IgD-negative memory B cell (primary cell): ENCODE data around the gene C2orf81. TPM values are rescaled to one million over a fixed set of nuclear protein-coding genes. Genes with fewer than 3 reads are reported as not detected.

Experiments
- H3K27ac Mint-ChIP-seq, 3 donors: one replicate each; pipeline ENCODE4 v1.8.0; 2020 to 2022; ENCODE audit warnings: mild to moderate bottlenecking in 3 of 3, mixed read lengths in 3 of 3, moderate library complexity in 1 of 3
- H3K27me3 Mint-ChIP-seq: one replicate; pipeline ENCODE4 v1.8.0; 2021; ENCODE audit warnings: mixed read lengths
- H3K36me3 Mint-ChIP-seq: one replicate; pipeline ENCODE4 v1.8.0; 2020; ENCODE audit warnings: mild to moderate bottlenecking, mixed read lengths
- H3K4me1 Mint-ChIP-seq, 3 donors: one replicate each; pipeline ENCODE4 v1.8.0; 2020 to 2022; ENCODE audit warnings: mixed read lengths in 3 of 3, mild to moderate bottlenecking in 1 of 3
- H3K4me3 Mint-ChIP-seq, 4 donors: one replicate each; pipeline ENCODE4 v1.8.0; 2020 to 2022; ENCODE audit warnings: mild to moderate bottlenecking in 4 of 4, mixed read lengths in 4 of 4, moderate library complexity in 3 of 4
- H3K9me3 Mint-ChIP-seq, 3 donors: one replicate each; pipeline ENCODE4 v1.8.0; 2020 to 2021; ENCODE audit warnings: mixed read lengths in 3 of 3, mild to moderate bottlenecking in 1 of 3
- polyA plus RNA-seq: library from polyadenylated mRNA; unstranded; fragments of 300-500 nt; fragmentation: Illumina TruSeq; gene quantifications from one replicate; pipeline ENCODE4 v1.2.3, GENCODE V29; 2021

C2orf81 gene
- polyA plus RNA-seq, 1 donor from 2014 or later = 5.6 TPM

DNA sequence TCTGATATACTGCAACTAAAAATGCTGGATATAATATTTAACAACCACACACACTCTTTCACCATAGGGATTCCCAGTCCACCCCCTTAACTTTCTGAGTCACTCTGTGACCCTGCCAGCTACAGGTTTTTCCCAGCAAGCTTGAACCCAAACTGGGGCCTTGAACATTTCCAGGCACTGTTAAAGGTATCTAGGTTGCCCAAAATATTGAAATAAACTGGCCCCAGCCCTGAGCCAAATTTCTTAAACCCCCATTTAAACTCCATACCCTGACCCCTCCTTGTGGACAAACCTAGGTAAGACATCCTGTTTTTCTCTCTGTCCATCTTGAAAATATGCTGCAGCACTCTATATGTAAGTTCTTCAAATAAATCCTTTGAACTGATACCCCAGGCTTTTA is 21.6 kb downstream of the C2orf81 start:
- Mint-ChIP-seq H3K9me3 (no peaks in the 10 kb centered on the region), H3K27me3 (no peaks in the 10 kb centered on the region), H3K4me1 (no peaks in the 10 kb centered on the region), H3K36me3 (no peaks in the 10 kb centered on the region), H3K27ac (no peak overlapping the region), H3K4me3 (peak overlapping the region in 1 of 4 donors; percentile 69)

DNA sequence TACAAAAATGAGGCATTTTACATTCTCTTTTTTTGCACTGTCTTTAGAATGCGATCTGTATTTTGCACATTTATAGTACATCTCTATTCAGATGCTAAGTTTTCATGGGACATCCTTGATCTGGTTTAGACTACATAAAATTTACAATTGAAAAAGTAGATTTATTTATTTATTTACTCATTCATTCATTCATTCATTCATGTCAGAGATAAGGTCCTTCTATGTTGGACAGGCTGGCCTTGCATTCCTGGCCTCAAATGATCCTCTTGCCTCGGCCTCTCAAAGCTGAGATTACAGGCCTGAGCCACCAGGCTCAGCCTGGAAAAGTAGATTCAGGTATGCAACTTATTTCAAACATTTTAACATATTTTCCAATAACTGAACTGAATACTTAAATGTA is 25.3 kb downstream of the C2orf81 start:
- Mint-ChIP-seq H3K9me3 (no peaks in the 10 kb centered on the region), H3K27me3 (peaks cover 3% of the 10 kb centered on the region), H3K4me1 (peaks cover 1 to 6% (median 4%) of the 10 kb centered on the region in 3 donors), H3K27ac (no peak overlapping the region), H3K36me3 (no peaks in the 10 kb centered on the region), H3K4me3 (no peak overlapping the region)

DNA sequence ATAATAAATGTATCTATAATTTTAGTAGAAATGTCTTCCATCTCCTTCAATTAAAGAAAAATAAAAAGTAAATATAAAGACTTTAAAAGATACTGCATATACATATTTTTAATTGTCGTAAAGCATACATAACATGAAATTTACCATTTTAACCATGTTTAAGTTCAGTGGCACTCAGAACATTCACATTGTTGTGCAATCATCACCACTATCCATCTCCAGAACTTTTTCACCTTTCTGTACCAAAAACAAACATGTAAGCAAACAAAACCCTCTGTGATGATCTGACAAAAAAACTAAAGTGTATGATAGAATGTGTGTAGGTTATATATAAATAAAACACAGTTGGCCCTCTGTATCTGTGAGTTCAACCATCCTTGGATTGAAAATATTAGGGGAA is 27.9 kb downstream of the C2orf81 start:
- Mint-ChIP-seq H3K9me3 (no peaks in the 10 kb centered on the region), H3K4me3 (peak overlapping the region in 1 of 4 donors; percentile 34), H3K4me1 (peaks cover 4 to 11% (median 7%) of the 10 kb centered on the region in 3 donors), H3K27ac (no peak overlapping the region), H3K27me3 (peaks cover 3% of the 10 kb centered on the region), H3K36me3 (no peaks in the 10 kb centered on the region)

DNA sequence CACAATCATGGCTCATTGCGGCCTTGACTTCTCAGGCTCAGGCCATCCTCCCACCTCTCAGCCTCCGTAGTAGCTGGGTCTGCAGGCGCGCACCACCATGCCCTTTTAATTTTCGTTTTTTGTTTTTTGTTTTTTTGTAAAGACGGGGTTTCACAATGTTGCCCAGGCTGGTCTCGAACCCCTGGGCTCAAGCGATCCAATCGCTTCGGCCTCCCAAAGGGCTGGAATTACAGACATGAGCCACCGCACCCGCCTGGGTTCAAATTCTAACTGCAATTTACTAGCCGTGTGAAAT is 29.0 kb downstream of the C2orf81 start:
- Mint-ChIP-seq H3K27ac (peak overlapping the region; percentile 96 to 100 (median 100)), H3K36me3 (no peaks in the 10 kb centered on the region), H3K4me1 (peaks cover 4 to 11% (median 7%) of the 10 kb centered on the region in 3 donors), H3K4me3 (peak overlapping the region in 3 of 4 donors; percentile 22 to 97 (median 45)), H3K9me3 (no peaks in the 10 kb centered on the region), H3K27me3 (peaks cover 3% of the 10 kb centered on the region)

DNA sequence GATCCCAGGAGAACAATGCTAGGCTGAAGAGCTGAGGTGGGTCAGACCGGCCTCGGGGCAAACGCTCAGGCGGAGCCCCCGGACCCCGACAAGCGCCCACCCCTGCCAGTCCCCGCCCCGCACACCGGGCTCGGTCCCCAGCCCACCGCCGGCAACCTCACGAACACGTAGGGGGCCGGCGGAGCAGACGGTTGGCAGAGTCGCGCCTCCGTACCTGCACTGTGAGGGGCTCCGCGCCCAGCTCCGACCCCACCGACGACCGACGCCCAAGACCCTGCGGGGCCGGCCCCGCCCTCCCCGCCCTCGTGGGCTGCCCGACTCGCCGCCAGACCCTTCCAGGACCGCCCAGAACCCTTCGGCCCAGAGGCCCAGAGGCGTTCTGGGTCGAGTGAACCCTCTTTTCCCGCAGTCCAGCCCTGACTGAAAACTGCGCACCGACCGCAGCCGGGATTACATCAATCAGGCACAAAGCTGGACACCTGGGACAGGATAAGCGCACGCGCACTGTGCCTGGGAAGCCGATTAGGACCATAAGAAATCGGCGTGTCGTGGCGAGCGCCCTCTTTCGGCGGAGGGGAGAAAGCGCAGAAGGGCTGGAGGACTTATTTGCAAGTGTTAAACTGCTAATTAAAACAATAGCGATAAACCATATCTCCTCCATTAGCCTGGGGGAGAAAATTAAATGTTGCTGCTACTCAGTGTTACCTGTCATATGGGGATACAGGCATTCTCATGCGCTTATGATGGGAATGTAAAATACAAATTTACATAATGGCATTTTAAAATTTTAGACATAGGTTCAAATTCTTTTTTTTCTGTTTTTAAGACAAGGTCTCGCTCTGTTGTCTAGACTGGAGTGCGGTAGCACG is 29.6 kb downstream of the C2orf81 start:
- H3K4me3 Mint-ChIP-seq = peak overlapping the region in 3 of 4 donors; percentile 97 to 100 (median 99)
- no peaks in the 10 kb centered on the region for H3K36me3 Mint-ChIP-seq
- H3K4me1 Mint-ChIP-seq = peaks cover 4 to 11% (median 7%) of the 10 kb centered on the region in 3 donors
- H3K27ac Mint-ChIP-seq = peak overlapping the region; percentile 96 to 100 (median 100)
- no peaks in the 10 kb centered on the region for H3K9me3 Mint-ChIP-seq
- H3K27me3 Mint-ChIP-seq = peaks cover 3% of the 10 kb centered on the region

DNA sequence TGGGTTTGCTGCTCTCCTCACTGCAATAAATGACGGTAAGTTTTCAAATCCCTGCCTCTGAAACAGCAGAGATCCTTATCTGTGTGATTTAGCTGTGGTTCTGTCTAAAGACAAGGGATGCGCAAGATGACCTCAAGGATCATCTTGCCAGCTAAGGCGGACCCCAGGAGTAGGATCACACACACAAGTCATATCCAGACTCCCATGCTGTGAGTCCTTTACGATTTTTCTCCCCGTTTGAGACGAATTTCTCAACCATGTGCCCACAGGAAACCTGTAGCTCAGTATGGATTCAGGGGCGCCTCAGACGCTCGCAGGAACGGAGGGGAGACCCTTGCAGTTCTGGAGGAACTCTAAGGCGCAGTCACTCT is 30.2 kb downstream of the C2orf81 start:
- Mint-ChIP-seq H3K4me1 (peaks cover 4 to 11% (median 7%) of the 10 kb centered on the region in 3 donors), H3K27ac (peak overlapping the region; percentile 96 to 100 (median 100)), H3K27me3 (peaks cover 3% of the 10 kb centered on the region), H3K36me3 (no peaks in the 10 kb centered on the region), H3K4me3 (peak overlapping the region in 3 of 4 donors; percentile 97 to 100 (median 99)), H3K9me3 (no peaks in the 10 kb centered on the region)

DNA sequence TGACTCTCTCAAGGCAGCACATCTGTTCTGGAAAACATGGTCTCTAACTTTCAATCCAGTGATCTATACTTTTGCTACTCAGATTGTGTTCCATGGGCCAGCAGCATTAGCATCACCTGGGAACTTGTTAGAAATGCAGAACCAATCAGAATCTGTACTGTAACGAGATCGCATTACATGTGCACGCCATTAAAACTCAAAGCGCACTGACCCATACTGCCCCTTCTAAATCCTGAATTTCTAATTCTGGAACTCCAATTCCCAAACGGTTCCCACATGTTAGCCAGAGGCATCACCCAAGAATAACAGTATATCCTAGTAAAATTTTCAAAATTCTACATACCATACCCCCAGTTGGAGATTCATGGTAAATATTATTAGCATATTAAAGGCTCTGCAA is 30.8 kb downstream of the C2orf81 start:
- peak overlapping the region in 2 of 4 donors; percentile 97 to 99 for H3K4me3 Mint-ChIP-seq
- peaks cover 3% of the 10 kb centered on the region for H3K27me3 Mint-ChIP-seq
- peak overlapping the region in 1 of 3 donors; percentile 100 for H3K27ac Mint-ChIP-seq

DNA sequence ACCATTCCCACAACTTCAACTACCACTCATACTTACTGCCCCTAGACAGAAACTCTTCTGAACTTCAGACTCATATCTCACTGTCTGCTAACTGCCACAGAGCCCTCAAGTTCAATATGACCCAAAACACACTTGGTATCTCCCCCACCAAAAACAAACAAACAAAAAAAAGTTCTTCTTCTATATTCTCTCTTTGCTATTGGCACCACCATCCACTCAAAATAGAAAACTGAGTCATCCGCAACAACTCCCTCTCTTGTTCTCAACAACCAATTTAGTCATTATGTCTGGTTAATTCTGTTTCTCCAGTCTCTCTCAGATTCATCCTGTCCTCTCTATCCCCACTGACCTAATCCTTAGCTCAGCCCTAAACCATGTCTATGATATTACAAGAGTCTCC is 34.1 kb downstream of the C2orf81 start:
- peaks cover 3% of the 10 kb centered on the region for H3K36me3 Mint-ChIP-seq
- no peak overlapping the region for H3K27ac Mint-ChIP-seq
- no peaks in the 10 kb centered on the region for H3K9me3 Mint-ChIP-seq
- peaks cover 8 to 12% (median 11%) of the 10 kb centered on the region in 3 donors for H3K4me1 Mint-ChIP-seq
- no peak overlapping the region for H3K4me3 Mint-ChIP-seq
- H3K27me3 Mint-ChIP-seq = no peaks in the 10 kb centered on the region

More for the DNA sequence above, 30.8 kb downstream of the C2orf81 start:
- Mint-ChIP-seq H3K36me3 (no peaks in the 10 kb centered on the region), H3K9me3 (no peaks in the 10 kb centered on the region), H3K4me1 (peaks cover 4 to 11% (median 7%) of the 10 kb centered on the region in 3 donors)

DNA sequence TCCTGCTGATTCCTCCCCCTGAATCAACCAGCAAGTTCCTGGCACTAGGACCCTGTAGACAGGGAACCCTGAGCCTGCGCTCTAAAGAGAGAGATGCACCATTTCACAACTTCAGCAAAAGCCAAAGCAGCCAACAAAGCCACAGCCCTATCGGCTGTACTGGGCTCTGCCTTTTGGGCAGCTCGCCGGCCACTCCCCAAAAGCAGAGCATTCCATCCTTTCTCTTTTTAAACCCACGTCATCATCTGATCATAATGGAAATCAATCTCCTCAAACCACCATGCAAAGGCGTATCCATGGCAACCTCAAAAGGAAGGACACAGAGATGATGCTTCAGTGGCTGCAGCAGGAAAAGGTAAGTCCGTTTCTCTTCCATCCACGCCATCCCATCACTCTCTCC is 36.0 kb downstream of the C2orf81 start:
- Mint-ChIP-seq H3K4me1 (peaks cover 7 to 18% (median 11%) of the 10 kb centered on the region in 3 donors), H3K4me3 (no peak overlapping the region), H3K27ac (no peak overlapping the region), H3K27me3 (no peaks in the 10 kb centered on the region), H3K36me3 (peaks cover 3% of the 10 kb centered on the region), H3K9me3 (no peaks in the 10 kb centered on the region)

DNA sequence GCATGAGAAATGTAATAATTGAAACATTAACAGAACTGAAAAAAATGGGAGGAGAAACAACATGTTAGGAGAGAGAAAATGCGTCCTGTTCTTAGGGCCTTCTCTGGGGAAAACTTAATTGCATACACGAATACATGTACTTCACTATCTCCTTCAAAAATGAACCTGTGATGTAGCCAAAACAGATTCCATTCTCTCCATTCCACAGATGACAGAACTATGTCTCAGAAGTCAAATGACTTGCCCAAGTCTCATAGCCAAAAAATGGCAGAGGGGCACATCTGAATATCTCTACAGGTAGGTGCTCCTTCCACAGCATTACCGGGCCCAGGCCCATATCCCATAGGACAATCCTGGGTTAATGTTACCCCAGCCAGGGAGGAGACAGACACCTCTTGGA is 37.4 kb downstream of the C2orf81 start:
- Mint-ChIP-seq H3K4me3 (no peak overlapping the region), H3K4me1 (peaks cover 9 to 24% (median 15%) of the 10 kb centered on the region in 3 donors), H3K27me3 (no peaks in the 10 kb centered on the region), H3K27ac (no peak overlapping the region), H3K36me3 (peaks cover 3% of the 10 kb centered on the region), H3K9me3 (no peaks in the 10 kb centered on the region)

DNA sequence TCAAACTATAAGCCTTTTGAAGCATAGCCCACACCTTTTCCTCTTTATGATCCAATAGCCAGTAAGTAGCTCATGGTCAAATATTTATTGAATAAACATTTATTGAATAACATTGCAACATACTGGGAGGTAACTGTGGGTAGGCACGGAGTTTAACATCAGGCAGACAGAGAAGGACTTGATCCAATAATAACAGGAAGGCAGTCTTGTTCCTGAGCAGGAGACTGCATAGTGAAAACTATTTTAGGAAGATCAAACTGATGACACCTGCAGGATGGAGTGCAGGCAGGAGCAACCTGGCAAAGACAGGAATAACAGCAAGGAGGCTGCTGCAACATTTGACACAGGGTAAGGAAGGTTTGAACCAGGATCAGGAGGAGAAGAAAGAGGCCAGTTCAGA is 38.2 kb downstream of the C2orf81 start:
- Mint-ChIP-seq H3K4me1 (peaks cover 9 to 25% (median 20%) of the 10 kb centered on the region in 3 donors), H3K4me3 (no peak overlapping the region), H3K27ac (no peak overlapping the region), H3K36me3 (peaks cover 3% of the 10 kb centered on the region), H3K27me3 (no peaks in the 10 kb centered on the region), H3K9me3 (no peaks in the 10 kb centered on the region)

DNA sequence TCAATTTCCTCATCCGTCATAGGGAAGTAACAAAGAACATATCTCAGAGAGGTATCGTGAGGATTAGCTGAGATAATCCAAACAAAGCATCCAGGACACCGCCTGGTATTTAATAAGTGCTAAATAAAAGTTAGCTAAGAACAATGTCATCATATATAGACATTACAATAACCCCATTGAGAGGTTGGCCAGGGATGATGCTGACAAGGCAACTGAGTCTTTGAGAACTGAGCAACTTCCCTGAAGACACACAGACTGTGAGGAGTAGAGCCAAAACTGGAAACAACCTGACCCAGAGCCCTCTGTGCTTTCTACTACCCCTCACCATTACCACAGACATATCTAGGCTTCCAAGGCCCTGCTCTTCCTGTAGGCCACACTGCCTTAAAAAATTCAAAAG is 39.7 kb downstream of the C2orf81 start:
- Mint-ChIP-seq H3K4me3 (peak overlapping the region in 2 of 4 donors; percentile 19 to 84), H3K27ac (no peak overlapping the region), H3K4me1 (peaks cover 9 to 25% (median 20%) of the 10 kb centered on the region in 3 donors), H3K9me3 (no peaks in the 10 kb centered on the region), H3K36me3 (peaks cover 5% of the 10 kb centered on the region), H3K27me3 (no peaks in the 10 kb centered on the region)

DNA sequence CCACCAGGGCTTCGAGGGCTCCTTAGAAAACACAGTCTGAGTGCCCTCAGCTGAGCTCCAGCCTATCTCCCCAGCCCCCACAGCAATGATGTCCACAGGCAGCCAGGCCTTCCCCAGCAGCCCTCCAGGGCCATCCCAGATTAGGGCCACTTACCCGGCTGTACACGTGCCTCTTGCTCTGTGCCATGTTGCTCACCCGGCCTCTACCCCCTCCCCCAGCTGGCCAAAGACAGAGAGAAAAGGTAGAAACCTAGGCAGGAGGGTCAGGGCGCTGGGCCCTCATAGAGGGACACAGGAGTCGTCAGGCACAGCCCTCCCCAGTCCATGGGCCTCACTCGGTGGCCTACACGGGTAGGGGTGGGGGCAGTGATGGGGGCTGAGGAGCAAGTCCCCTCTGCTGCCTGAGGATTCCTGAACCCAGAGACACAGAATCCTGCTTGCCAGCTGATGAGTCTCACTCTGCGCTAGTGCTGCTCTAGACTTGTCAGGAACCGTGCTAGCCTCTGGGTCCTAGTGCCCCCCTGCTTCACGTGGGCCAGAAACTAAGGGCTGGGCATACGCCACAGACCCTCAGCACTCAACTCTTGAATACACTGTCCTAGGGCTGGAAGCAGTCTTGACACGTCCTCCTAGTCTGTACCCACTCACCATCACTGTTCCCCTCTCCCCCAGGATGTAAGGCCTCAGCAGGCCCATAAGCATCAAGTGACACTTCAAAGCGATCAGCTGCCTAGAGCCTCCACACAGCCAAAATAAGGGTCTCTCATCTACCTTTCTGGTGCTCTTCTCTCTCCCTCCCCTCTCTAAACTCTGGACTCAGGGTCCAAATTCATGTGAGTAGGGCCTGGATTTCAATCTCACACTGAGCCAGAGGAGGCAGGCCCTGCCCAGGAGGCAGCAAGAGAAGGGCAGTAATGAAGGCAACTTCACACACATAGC is 41.3 kb downstream of the C2orf81 start, which contains the start of gene DCTN1:
Gene DCTN1, minus strand, starts transcription at position 461 of the 939 bp plus-strand sequence. Its CDS starts 274 bp downstream, at position 187.
- peak within 1 kb of the TSS in 2 of 4 donors; percentile 4 to 78 for H3K4me3 Mint-ChIP-seq
- peaks cover 8% of the 10 kb centered on the region for H3K36me3 Mint-ChIP-seq
- no peaks in the 10 kb centered on the region for H3K9me3 Mint-ChIP-seq
- H3K4me1 Mint-ChIP-seq = peaks cover 9 to 25% (median 20%) of the 10 kb centered on the region in 3 donors
- H3K27ac Mint-ChIP-seq = no peak within 1 kb of the TSS
- no peaks in the 10 kb centered on the region for H3K27me3 Mint-ChIP-seq

DNA sequence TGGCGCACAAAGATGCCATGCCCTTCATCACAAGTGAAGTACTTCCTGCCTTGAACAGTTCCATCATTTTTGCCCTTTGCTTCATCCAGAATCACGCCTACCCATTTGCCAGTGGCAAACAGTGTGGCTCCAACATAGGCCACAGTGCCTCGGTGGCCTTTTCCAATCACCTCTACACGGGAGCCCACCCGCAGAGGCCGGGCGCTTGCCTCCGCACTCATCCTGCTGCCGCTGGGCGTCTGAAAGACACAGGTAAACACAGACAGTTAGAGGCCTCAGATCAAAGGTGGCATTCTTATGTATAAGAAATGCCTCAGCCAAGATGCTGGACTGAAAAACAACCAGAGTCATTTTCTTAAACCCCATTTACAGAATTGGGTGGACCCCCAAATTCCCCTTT is 43.4 kb downstream of the C2orf81 start:
- H3K4me3 Mint-ChIP-seq = peak overlapping the region in 1 of 4 donors; percentile 56
- no peaks in the 10 kb centered on the region for H3K9me3 Mint-ChIP-seq
- no peaks in the 10 kb centered on the region for H3K27me3 Mint-ChIP-seq
- peaks cover 6% of the 10 kb centered on the region for H3K36me3 Mint-ChIP-seq
- peaks cover 9 to 21% (median 15%) of the 10 kb centered on the region in 3 donors for H3K4me1 Mint-ChIP-seq
- no peak overlapping the region for H3K27ac Mint-ChIP-seq

DNA sequence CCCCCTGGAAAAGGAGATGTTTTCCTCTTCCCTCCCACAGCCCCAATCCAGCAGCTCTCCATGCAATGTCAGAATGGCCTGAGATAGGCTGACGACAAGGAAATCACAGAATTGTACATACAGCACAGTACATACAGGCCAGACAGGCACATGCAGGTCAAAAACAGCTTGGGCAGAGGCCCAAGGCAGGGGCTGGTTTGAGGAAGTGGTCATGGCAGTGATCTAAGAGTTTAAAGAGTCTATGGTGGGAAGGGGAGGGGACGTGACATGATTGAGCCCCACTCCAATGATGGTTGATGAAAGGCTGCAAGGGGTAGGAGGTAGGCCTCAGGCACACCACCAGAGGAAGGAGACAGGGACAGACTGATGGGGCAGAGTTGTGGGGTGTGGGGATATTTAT is 45.6 kb downstream of the C2orf81 start:
- H3K27me3 Mint-ChIP-seq = no peaks in the 10 kb centered on the region
- H3K4me1 Mint-ChIP-seq = peaks cover 9 to 12% (median 11%) of the 10 kb centered on the region in 3 donors
- H3K36me3 Mint-ChIP-seq = peaks cover 6% of the 10 kb centered on the region
- no peak overlapping the region for H3K27ac Mint-ChIP-seq
- H3K9me3 Mint-ChIP-seq = no peaks in the 10 kb centered on the region
- no peak overlapping the region for H3K4me3 Mint-ChIP-seq
